AG04450 (cell line): Measurements from ENCODE around the gene GJE1. TPM values are rescaled to one million over a fixed set of nuclear protein-coding genes. Genes with fewer than 3 reads are reported as not detected.

ENCODE experiments used
- CTCF ChIA-PET: fragments of 300-600, 350-600 bp; formaldehyde crosslinking; extraction: SDS; loops from one replicate; lab custom pipeline; 2022; ENCODE audit warnings: antibody characterized with exemption, inconsistent platforms; lab: Charles Lee
- POLR2A ChIA-PET: fragments of 350-600 bp; formaldehyde crosslinking; extraction: SDS; loops from one replicate; lab custom pipeline; 2021; ENCODE audit warnings: antibody characterized with exemption, inconsistent platforms; lab: Yijun Ruan, JAX
- DNase-seq: peaks from one replicate; pipeline ENCODE4 v3.0.0-alpha.2; 2011; ENCODE audit warnings: low read depth, low spot score
- H3K27ac ChIP-seq: one replicate; pipeline ENCODE4 v1.5.1; 2012; ENCODE audit warnings: low read depth, low read length, control low read depth
- H3K27me3 ChIP-seq: one replicate; pipeline ENCODE4 v1.6.0; 2012; ENCODE audit warnings: low read length; ENCODE audit not compliant: control insufficient read depth, insufficient read depth
- H3K4me3 ChIP-seq: 2 replicates; pipeline ENCODE4 v1.5.1; 2011; ENCODE audit warnings: mild to moderate bottlenecking, low read depth, low read length, control low read depth
- H3K9me3 ChIP-seq: 2 replicates; pipeline ENCODE4 v1.5.1; 2012; ENCODE audit warnings: low read length; ENCODE audit not compliant: control insufficient read depth, insufficient read depth
- CTCF ChIP-seq: IDR thresholded peaks from 2 replicates; pipeline ENCODE4 v1.5.1; 2011; ENCODE audit warnings: low read depth, low read length, control low read depth, inconsistent platforms
- polyA plus RNA-seq: library from polyadenylated mRNA; depleted of rRNA; stranded (reverse); fragments of >200 nt; gene quantifications from 2 replicates; pipeline ENCODE4 v1.2.3, GENCODE V29; 2011; rRNA removed

The GJE1 gene
- polyA plus RNA-seq, 1 experiment = not detected

DNA sequence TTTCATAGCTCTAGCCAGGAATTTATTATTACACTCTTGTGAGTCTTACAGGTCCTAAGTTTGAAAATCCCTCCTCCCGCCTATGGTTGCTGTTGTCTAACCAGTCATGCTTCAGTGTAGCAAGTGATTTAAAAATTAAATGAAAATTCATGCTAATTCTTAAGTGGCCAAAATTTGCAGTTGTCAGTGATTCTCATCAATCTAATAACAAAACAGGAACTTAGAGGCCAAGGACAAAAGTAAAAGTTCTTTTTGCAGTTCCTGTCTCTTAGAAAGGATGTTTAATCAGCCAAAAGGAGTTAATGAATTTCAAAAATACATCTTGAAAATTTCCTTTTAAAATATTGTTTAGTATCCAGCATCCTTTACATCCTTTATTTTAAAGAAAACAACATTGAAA, 50.6 kb downstream of the GJE1 start:
- H3K9me3 ChIP-seq = no peaks in the 10 kb centered on the region

DNA sequence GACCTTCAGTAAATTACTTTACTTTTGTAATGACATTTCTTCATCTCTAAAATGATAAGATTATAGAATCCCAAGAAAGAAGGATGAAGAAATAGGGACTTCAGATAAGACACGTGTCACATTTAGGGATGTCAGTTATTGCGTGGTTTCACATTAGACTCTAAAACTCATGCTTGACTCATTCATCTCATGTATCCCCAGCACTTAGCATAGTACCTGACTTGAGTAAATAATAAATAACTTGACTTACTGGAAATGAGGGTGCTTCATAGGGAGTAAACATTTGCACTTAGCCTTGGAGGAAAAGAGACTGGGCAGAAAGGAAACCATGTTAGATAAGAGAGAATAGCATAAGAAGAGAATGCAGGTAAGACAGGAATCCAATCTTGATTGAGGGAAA, 51.6 kb downstream of the GJE1 start:
- no peak for TF ChIP-seq CTCF
- Histone ChIP-seq H3K27ac (no peak overlapping the region), H3K9me3 (no peaks in the 10 kb centered on the region), H3K27me3 (no peaks in the 10 kb centered on the region), H3K4me3 (no peak overlapping the region)
- CTCF ChIA-PET = no interaction called here
- POLR2A ChIA-PET = no interaction called here
- no peak for DNase-seq

More for the DNA sequence above, 50.6 kb downstream of the GJE1 start:
- Histone ChIP-seq H3K4me3 (no peak overlapping the region), H3K27ac (no peak overlapping the region), H3K27me3 (no peaks in the 10 kb centered on the region)
- CTCF ChIA-PET = interaction anchor here (0.8 kb wide), 1 partner anchor 18 kb away, joined by 3 read pairs; no protein-coding TSS in a partner anchor
- POLR2A ChIA-PET = no interaction called here
- no peak for DNase-seq
- no peak for TF ChIP-seq CTCF

Other genes with a start within 250 kb of the GJE1 start
- 0.15 TPM in 1 of 2 replicates, not detected in the other for gene NMBR, start 14.2 kb downstream of the GJE1 start, polyA plus RNA-seq
- gene VTA1, start 14.3 kb downstream of the GJE1 start, polyA plus RNA-seq = 81.4 and 103 TPM in 2 replicates
- gene ADGRG6, start 169.1 kb downstream of the GJE1 start, polyA plus RNA-seq = 11.7 and 16.2 TPM in 2 replicates